Left cardiac atrium (tissue), 4 donors: Measurements from ENCODE around the gene UACA. TPM values are rescaled to one million over a fixed set of nuclear protein-coding genes. Genes with fewer than 3 reads are reported as not detected.
A peak's percentile ranks its signal among the peaks of the same experiment; 100 is the strongest.
"Not testable (repeated sequence)": the region's sequence is repeated elsewhere in the genome, so short reads cannot be mapped to it uniquely, and the experiment has no call there.

Experiments used
- ATAC-seq, 2 donors: fragments of 200-7000 bp; cut with Tn5 transposase; one replicate each; pipeline ENCODE4 v1.9.1; 2020; ENCODE audit warnings: mild to moderate bottlenecking in 2 of 2, moderate library complexity in 2 of 2
- DNase-seq: peaks from one replicate; pipeline ENCODE4 v3.0.0-alpha.2; 2020
- intact Hi-C, 2 donors: fragments of 100-400 bp; cut with DNase I; formaldehyde crosslinking; loops; one replicate each; pipeline versions ENCODE4 v1.14.1 to v1.15.1; 2022 to 2023
- total RNA-seq, 2 donors: library from RNA; stranded (reverse); fragmentation: NEBNext Ultra II Directional; extraction: Animal tissue kit (Norgen Biotek cat#: 25700); gene quantifications; one replicate each; pipeline ENCODE4 v1.2.1, GENCODE V29; 2021
- donor health status: DM: no; HTN: yes; CAD: no.
- donor health status: DM: no; HTN: yes; CAD: no; lungs with severe emphysema.
- donor health status: DM: yes; HTN: yes; CAD: no.
- donor health status: Dilated cardiomyopathy.

UACA gene
- total RNA-seq, 2 donors from 2014 or later: 28.2 to 37.6 TPM

- intact Hi-C loops: loop anchor here in 1 of 2 donors (10.0 kb wide), 1 partner anchor 68 kb away; no protein-coding TSS in a partner anchor
- ATAC-seq (peak; percentile 35 to 43), DNase-seq (peak; percentile 51)
Measured at GRCh38 chr15:70762469-70763119, 764 bp downstream of the UACA start.

DNA sequence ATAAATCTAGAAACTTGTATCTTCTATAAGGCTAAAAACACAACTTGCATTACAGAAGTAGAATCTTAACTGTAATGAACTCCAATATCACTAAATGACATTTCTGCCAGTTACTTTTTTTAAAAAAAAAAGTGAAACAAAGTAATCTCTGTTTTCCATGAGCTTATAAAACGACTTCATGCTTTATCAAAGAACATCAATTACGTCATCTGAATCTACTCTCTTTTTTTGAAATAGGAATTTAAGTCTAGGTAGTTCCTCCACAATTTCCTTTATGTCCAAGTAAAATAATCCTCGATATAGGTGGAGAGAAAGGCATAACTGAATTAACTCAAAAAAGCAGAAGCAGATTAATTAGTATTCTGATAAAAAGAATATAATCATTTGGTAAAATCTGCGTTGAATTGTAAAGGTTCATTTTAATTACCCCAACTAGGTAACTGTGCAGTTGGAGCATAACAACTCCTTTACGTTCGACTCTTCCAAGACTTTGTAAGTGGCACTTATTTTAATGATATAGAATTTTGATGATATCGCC lies 1.4 kb downstream of the UACA start:
- intact Hi-C loops: loop anchor here in 1 of 2 donors (10.0 kb wide), 1 partner anchor 67 kb away; no protein-coding TSS in a partner anchor
- no peak for DNase-seq
- ATAC-seq: no peak

DNA sequence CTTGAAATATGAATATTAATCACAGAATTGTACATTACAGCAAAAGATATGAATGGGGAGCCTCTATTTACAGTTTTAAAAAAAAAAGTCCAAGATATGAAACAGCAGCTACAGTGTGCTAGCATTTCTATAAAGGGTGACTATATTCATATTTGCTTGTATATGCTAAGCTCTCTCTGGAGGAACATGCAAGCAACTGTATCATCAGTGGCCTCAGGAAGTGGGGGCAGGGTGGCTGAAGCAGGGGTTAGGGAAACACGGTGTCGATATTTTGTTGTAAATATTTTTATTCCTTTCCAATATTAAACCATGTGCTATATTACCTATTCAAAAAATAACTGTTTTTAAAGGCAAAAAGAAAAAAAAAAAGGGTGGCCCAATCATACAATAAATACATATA lies 2.3 kb downstream of the UACA start:
- no peak for DNase-seq
- intact Hi-C loops: loop anchor here in 1 of 2 donors (10.0 kb wide), 1 partner anchor 66 kb away; no protein-coding TSS in a partner anchor
- ATAC-seq: no peak

DNA sequence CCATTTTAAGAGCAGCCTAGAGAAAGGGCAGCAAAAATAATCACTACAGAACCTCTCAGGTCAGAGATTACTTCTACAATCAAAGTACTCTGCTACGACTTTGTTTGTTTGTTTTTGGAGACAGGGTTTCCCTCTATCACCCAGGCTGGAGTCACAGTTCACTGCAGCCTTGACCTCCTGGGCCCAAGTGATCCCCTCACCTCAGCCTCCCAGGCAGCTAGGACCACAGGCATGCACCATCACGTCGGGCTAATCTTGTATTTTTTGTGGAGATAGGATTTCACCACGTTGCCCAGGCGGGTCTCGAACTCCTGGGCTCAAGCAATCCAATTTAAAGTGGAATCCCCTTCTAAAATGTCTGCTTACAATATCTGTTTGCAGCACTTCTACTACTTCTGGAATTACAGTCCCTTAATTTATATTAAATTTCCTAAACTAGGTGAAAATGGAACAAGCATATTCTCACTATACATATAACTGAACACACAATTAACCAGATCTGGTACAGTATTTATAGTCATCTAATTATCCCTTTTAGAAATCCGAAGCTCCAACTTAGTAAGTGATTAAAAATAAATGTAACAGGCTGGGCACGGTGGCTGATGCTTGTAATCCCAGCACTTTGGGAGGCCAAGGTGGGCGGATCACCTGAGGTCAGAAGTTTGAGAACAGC lies 4.4 kb downstream of the UACA start:
- DNase-seq (no peak), ATAC-seq (no peak)
- intact Hi-C loops: no loop called here

DNA sequence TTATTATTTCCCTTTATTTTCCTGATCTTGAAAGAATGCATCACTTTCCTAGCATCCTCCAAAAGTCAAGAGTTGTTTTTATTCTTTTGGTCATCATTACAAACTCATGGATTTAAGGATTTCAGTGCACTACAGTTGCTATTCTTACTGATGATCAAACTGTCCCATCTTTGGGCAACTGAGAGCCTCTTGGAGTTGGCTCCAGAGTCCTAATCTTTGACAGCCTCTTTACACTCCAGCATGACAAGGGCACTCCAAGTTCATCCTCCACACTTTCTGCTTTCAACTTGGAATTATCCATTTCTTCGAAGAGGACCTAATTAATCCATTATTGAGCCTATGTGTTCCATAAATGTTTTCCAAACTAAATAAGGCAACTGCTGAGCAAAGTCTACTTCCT lies 5.7 kb downstream of the UACA start:
- intact Hi-C loops: no loop called here
- DNase-seq (no peak), ATAC-seq (peak in 1 of 2 donors; percentile 57)

DNA sequence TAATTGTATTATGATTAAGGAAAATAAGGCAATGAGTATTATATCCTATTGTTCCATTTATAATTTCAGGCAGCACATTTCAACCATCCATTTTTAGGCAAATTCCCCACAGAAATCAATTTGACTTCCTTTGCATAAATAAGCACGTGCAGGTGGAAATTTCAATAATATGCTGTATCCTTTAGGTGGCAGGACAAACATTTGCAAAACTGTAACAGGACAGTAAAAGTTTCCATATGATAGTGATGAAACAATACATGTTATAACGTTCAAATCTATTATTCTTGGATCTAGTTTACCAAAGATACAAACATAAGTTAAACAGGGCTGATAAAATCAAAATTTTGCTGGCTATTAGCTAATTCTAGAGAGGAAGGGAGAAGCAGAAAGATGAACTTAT lies 8.5 kb downstream of the UACA start:
- DNase-seq (no peak), ATAC-seq (no peak)
- intact Hi-C loops: no loop called here

- ATAC-seq (no peak), DNase-seq (no peak)
Measured at GRCh38 chr15:70753101-70753829, 10.1 kb downstream of the UACA start.

DNA sequence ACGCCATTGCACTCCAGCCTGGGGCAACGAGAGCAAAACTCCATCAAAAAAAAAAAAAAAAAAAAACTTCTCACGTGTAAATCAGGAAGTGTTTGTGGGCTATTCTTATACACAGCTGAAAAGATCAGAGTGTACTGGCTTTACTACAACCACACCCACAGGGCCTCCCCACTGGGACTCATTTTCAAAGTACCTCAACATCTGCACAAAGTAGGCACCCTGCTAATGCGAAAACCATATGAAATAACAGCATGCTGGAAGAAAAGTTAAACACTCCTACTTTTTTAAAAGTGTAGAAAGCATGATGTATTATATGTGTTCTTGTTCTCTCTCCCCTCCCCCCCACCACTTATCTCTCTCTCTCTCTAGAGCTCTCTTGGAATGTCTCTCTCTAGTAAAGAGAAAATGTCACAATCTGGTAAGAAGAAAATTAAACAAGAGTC lies 11.1 kb downstream of the UACA start:
- intact Hi-C loops: no loop called here
- peak; percentile 55 for DNase-seq
- peak in 1 of 2 donors; percentile 84 for ATAC-seq

More at GRCh38 chr15:70753101-70753829, 10.1 kb downstream of the UACA start:
- intact Hi-C loops: no loop called here

- ATAC-seq (no peak), DNase-seq (no peak)
- intact Hi-C loops: no loop called here
Measured at GRCh38 chr15:70750203-70750869, 13.0 kb downstream of the UACA start.

- DNase-seq (peak; percentile 56), ATAC-seq (peak; percentile 53 to 69)
- intact Hi-C loops: no loop called here
Measured at GRCh38 chr15:70748281-70748747, 15.0 kb downstream of the UACA start.

GRCh38 chr15:70746598-70746997 lies 16.8 kb downstream of the UACA start:
- DNase-seq, ATAC-seq, intact Hi-C loops: not testable (repeated sequence)

GRCh38 chr15:70742928-70743327 lies 20.4 kb downstream of the UACA start:
- no peak for ATAC-seq
- no peak for DNase-seq
- intact Hi-C loops: no loop called here

DNA sequence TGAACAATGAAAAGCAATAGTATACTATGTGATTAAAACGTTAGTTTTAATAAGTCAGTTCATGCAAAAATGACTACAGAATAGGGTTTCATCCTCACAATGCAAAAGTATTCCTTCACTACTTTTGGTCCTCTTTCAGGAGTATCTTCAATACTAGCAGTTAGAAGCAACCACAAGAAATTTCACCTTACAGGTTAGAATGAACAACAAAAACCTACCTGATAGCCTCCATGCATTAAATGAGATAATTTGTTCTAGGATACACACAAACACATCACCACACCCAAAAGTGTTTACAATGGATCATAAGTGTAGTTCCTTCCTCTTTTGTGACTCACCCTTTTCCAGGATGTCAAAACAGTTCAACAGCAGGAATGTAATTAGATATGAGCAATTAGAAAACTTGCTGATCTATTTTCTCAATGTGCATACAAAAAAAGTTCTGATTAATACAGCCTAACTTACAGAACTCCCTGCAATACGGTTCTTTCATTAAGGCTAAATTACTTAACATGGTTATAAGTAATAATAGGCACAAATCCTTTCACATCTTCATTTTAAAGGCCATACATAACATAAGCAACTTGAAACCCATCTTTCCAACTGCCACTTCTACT lies 21.6 kb downstream of the UACA start:
- peak in 1 of 2 donors; percentile 69 for ATAC-seq
- intact Hi-C loops: no loop called here
- no peak for DNase-seq

- peak; percentile 72 for DNase-seq
- intact Hi-C loops: no loop called here
- ATAC-seq: peak; percentile 77 to 93
Measured at GRCh38 chr15:70741107-70741531, 22.2 kb downstream of the UACA start.

DNA sequence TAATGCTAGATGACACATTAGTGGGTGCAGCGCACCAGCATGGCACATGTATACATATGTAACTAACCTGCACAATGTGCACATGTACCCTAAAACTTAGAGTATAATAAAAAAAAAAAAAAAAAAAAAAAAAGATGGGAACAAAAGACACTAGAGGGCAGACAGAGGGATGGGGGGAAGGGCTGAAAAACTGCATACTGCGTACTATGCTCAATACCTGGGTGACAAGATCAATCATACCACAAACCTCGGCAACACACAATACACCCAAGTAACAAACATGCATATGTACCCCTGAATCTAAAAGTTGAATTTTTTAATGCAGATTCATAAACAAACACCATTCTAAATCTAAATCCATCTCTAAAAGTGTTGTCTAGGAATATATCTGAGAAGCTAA lies 28.3 kb downstream of the UACA start:
- intact Hi-C loops, ATAC-seq, DNase-seq: not testable (repeated sequence)

DNA sequence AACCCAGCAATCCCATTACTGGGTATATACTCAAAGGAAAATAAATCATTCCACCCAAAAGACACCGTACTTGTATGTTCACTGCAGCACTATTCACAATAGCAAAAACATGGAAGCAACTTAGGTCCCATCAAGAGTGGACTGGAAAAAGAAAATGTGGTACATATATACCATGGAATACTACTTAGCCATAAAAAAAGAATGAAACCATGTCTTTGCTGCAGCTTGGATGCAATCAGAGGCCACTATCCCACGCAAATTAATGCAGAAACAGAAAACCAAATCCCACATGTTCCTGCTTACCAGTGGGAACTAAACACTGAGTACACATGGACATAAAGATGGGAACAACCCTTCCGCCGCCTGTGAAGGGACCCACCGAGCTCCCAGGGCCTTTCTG lies 34.2 kb downstream of the UACA start:
- intact Hi-C loops: loop anchor here in 1 of 2 donors (10.0 kb wide), 1 partner anchor 54 kb away; no protein-coding TSS in a partner anchor
- ATAC-seq: no peak
- DNase-seq: no peak

GRCh38 chr15:70726753-70727152 lies 36.6 kb downstream of the UACA start:
- ATAC-seq: no peak
- DNase-seq: no peak
- intact Hi-C loops: loop anchor here in 1 of 2 donors (10.0 kb wide), 1 partner anchor 52 kb away; no protein-coding TSS in a partner anchor

DNA sequence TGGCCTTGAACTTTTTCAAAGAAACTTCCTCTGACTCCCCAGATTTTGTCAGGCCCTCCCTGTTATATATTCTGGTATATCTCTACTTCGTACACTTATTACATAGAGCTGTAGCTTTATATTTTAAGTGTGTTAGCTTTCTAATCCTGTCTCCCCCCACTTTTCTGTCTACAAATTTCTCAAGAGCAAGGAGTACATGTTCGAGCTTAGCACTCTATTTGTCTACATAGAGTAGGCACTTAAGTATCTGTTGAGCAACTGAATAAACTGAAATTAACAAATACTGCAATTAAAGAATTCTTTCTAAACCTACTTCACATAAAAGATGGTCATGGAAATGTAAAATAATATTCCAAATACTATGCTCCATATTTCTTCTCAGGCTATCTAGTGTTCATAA lies 39.4 kb downstream of the UACA start:
- no peak for ATAC-seq
- DNase-seq: no peak
- intact Hi-C loops: loop anchor here in 1 of 2 donors (10.0 kb wide), 1 partner anchor 49 kb away; no protein-coding TSS in a partner anchor
